ENCODE measurements around the gene WEE1.

WEE1 gene

DNA sequence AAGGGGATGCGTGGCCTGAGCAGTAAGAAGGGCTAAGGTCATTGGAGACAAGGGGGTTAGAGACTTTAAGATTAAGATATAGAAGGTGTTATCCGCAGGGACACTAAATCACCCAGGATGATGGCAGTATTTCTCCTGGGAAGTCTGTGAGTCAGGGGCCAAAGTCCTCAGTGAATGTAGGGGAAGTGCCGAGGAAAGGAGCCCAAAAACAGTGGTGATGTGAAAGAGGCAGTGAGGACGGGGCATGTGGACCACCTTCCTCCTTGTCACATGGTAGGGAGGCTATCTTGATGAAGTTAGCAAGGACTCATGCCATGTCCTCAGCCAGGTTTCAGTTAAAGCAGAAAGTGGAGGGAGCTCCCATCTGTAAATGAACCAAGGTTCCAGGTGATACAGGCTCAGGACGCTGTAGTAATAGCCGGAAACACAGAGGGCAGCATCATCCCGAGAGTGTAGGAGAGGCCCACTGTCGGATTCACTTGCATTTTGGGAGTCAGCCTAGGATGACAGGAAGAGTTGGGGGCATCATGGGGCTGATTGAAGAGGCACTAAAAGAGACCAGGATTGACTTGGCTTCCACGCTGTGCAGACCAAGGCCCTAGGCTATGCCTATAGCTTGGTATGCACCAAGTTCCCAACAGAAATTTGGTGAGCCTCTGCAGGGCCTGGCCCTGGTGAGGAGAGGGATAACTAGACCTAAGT, 33.5 kb downstream of the WEE1 start:
- 0 out of 2 replicates have a peak, but pooled peaks cover 5% of the 10 kb centered on the region for H3K79me2 ChIP-seq (ENCODE audit: insufficient read depth, low read length)
- no peak for TF ChIP-seq EZH2phosphoT487 (conservative IDR thresholded peaks at IDR 0.05; ENCODE audit: low read length)
- TF ChIP-seq, protein P1, sequence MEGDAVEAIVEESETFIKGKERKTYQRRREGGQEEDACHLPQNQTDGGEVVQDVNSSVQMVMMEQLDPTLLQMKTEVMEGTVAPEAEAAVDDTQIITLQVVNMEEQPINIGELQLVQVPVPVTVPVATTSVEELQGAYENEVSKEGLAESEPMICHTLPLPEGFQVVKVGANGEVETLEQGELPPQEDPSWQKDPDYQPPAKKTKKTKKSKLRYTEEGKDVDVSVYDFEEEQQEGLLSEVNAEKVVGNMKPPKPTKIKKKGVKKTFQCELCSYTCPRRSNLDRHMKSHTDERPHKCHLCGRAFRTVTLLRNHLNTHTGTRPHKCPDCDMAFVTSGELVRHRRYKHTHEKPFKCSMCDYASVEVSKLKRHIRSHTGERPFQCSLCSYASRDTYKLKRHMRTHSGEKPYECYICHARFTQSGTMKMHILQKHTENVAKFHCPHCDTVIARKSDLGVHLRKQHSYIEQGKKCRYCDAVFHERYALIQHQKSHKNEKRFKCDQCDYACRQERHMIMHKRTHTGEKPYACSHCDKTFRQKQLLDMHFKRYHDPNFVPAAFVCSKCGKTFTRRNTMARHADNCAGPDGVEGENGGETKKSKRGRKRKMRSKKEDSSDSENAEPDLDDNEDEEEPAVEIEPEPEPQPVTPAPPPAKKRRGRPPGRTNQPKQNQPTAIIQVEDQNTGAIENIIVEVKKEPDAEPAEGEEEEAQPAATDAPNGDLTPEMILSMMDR (IDR thresholded peaks at IDR 0.05; ENCODE audit: insufficient read depth, low read length, poor library complexity, severe bottlenecking), result peak; percentile 39
- H4K20me1 ChIP-seq (ENCODE audit: low read depth, low read length), result no peaks in the 10 kb centered on the region
- H3K27ac ChIP-seq (ENCODE audit: low read depth, low read length), result peak overlapping the region; percentile 98
- no peaks in the 10 kb centered on the region for H3K27me3 ChIP-seq (ENCODE audit: low read length)
- H3K9ac ChIP-seq (ENCODE audit: low read length), result peak overlapping the region; percentile 70
- H3K4me2 ChIP-seq (ENCODE audit: low read depth, low read length, poor library complexity, severe bottlenecking), result peak overlapping the region; percentile 75
- no peaks in the 10 kb centered on the region for H3K9me3 ChIP-seq (ENCODE audit: insufficient read depth, low read length)
- H3F3A ChIP-seq (ENCODE audit: insufficient read depth), result peaks cover 95% of the 10 kb centered on the region
- no peak overlapping the region for H3K4me3 ChIP-seq (ENCODE audit: insufficient read depth, low read length, poor library complexity, severe bottlenecking)
- H2AFZ ChIP-seq (ENCODE audit: low read depth, low read length, severe bottlenecking), result no peak overlapping the region
- no peaks in the 10 kb centered on the region for H3K9me2 ChIP-seq (replicated peaks; ENCODE audit: insufficient read depth, low read length)
- no peaks in the 10 kb centered on the region for H3K36me3 ChIP-seq (ENCODE audit: low read length)

GRCh38 chr11:9607511-9607899, 34.0 kb downstream of the WEE1 start:
- Histone ChIP-seq H2AFZ (ENCODE audit: low read depth, low read length, severe bottlenecking) (no peak overlapping the region), H3K79me2 (ENCODE audit: insufficient read depth, low read length) (0 out of 2 replicates have a peak, but pooled peaks cover 5% of the 10 kb centered on the region), H3K36me3 (ENCODE audit: low read length) (no peaks in the 10 kb centered on the region), H3F3A (ENCODE audit: insufficient read depth) (peaks cover 94% of the 10 kb centered on the region), H4K20me1 (ENCODE audit: low read depth, low read length) (no peaks in the 10 kb centered on the region), H3K27ac (ENCODE audit: low read depth, low read length) (peak overlapping the region; percentile 98), H3K9ac (ENCODE audit: low read length) (peak overlapping the region; percentile 70), H3K9me2 (replicated peaks; ENCODE audit: insufficient read depth, low read length) (no peaks in the 10 kb centered on the region), H3K4me2 (ENCODE audit: low read depth, low read length, poor library complexity, severe bottlenecking) (peak overlapping the region; percentile 75), H3K9me3 (ENCODE audit: insufficient read depth, low read length) (no peaks in the 10 kb centered on the region), H3K4me3 (ENCODE audit: insufficient read depth, low read length, poor library complexity, severe bottlenecking) (no peak overlapping the region), H3K27me3 (ENCODE audit: low read length) (no peaks in the 10 kb centered on the region)
- TF ChIP-seq, protein P1 (IDR thresholded peaks at IDR 0.05; ENCODE audit: insufficient read depth, low read length, poor library complexity, severe bottlenecking), result no peak
- no peak for TF ChIP-seq EZH2phosphoT487 (conservative IDR thresholded peaks at IDR 0.05; ENCODE audit: low read length)

- H3K9ac ChIP-seq (ENCODE audit: low read length), result peak overlapping the region; percentile 70
Measured at GRCh38 chr11:9609002-9609759, 35.7 kb downstream of the WEE1 start.

More at GRCh38 chr11:9609002-9609759, 35.7 kb downstream of the WEE1 start:
- peak overlapping the region; percentile 75 for H3K4me2 ChIP-seq (ENCODE audit: low read depth, low read length, poor library complexity, severe bottlenecking)
- H3K9me3 ChIP-seq (ENCODE audit: insufficient read depth, low read length), result no peaks in the 10 kb centered on the region
- no peaks in the 10 kb centered on the region for H3K9me2 ChIP-seq (replicated peaks; ENCODE audit: insufficient read depth, low read length)
- H2AFZ ChIP-seq (ENCODE audit: low read depth, low read length, severe bottlenecking), result no peak overlapping the region
- peak overlapping the region; percentile 27 for H3K4me3 ChIP-seq (ENCODE audit: insufficient read depth, low read length, poor library complexity, severe bottlenecking)
- H3K27me3 ChIP-seq (ENCODE audit: low read length), result no peaks in the 10 kb centered on the region
- peak overlapping the region; percentile 98 for H3K27ac ChIP-seq (ENCODE audit: low read depth, low read length)
- H4K20me1 ChIP-seq (ENCODE audit: low read depth, low read length), result no peaks in the 10 kb centered on the region
- peaks cover 92% of the 10 kb centered on the region for H3F3A ChIP-seq (ENCODE audit: insufficient read depth)
- no peak for TF ChIP-seq EZH2phosphoT487 (conservative IDR thresholded peaks at IDR 0.05; ENCODE audit: low read length)
- TF ChIP-seq, protein P1 (IDR thresholded peaks at IDR 0.05; ENCODE audit: insufficient read depth, low read length, poor library complexity, severe bottlenecking), result no peak
- no peaks in the 10 kb centered on the region for H3K36me3 ChIP-seq (ENCODE audit: low read length)
- H3K79me2 ChIP-seq (ENCODE audit: insufficient read depth, low read length), result no peaks in the 10 kb centered on the region

Data from SU-DHL-6 (cell line).